WI38 (cell line): ENCODE data around the gene ANKRD11.

ENCODE experiments used
- H3K4me3 ChIP-seq: 2 replicates; pipeline ENCODE4 v1.5.1; 2011; ENCODE audit warnings: low read depth, mild to moderate bottlenecking, control low read depth, low read length
- TF ChIP-seq, protein P1 (sequence below): IDR thresholded peaks from 2 replicates; pipeline ENCODE4 v1.5.1; 2012; ENCODE audit warnings: low read depth, mild to moderate bottlenecking, control low read depth, low read length

The ANKRD11 gene

DNA sequence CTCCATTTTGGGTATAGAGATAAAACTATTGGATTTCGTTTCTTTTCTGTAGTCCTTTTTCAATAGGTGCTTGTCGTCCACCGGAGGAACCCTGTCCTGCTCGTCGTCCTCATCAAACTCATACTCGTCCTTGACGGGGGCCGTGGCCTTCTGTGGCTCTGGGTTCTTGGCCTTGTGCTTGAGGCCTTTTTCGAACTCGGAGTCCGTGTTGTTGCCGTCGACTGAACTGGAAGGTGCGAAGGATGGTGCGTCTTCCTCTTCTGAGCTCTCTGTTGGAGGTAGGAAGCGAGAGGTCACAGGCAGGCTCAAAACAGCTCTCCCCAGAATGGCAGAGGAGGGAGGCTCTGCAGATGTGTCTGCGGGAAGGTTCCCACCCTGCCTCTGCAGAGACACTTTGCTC is 205.0 kb downstream of the ANKRD11 start:
- TF ChIP-seq, protein P1, sequence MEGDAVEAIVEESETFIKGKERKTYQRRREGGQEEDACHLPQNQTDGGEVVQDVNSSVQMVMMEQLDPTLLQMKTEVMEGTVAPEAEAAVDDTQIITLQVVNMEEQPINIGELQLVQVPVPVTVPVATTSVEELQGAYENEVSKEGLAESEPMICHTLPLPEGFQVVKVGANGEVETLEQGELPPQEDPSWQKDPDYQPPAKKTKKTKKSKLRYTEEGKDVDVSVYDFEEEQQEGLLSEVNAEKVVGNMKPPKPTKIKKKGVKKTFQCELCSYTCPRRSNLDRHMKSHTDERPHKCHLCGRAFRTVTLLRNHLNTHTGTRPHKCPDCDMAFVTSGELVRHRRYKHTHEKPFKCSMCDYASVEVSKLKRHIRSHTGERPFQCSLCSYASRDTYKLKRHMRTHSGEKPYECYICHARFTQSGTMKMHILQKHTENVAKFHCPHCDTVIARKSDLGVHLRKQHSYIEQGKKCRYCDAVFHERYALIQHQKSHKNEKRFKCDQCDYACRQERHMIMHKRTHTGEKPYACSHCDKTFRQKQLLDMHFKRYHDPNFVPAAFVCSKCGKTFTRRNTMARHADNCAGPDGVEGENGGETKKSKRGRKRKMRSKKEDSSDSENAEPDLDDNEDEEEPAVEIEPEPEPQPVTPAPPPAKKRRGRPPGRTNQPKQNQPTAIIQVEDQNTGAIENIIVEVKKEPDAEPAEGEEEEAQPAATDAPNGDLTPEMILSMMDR: no peak
- H3K4me3 ChIP-seq: no peak overlapping the region

DNA sequence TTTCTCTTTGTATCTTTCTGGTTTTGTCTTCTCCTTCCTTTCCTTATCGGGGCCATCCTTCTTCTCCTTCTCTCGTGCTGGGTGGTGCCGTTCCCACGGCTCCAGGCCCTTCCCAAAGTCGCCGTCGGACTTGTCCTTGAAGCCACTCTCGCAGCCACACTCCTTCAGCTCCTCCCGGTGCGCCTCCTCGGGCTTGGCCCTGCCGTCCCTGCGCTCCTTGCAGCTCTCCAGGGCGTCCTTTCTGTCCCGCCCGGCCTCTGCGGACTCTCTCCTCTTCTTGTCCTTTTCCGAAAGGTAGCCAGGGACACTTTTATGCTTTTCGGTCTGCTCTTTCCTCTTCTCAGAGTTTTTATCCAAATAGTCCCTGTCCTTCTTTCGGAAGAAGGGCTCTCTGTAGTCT is 206.9 kb downstream of the ANKRD11 start:
- no peak overlapping the region for H3K4me3 ChIP-seq
- TF ChIP-seq, protein P1: no peak

DNA sequence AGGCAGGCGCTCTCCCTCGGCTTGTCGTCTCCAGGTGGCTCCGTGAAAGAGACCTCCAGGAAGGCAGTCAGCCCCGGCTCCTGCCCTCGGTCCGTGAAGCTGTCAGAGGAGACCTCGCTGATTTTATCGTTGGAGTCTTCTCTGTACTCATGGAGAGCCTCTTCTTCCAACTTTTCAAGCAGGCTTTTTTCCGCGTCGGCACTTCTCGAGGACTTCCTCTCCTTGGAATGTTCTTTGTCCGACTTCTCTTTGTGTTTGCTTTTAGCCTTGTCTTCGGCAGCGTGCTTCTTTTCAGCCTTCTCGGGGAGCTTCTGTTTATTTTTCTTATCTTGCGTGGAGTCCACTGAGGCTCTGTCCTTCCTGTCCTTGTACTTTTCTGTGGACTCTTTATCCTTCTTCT is 207.8 kb downstream of the ANKRD11 start:
- TF ChIP-seq, protein P1: no peak

DNA sequence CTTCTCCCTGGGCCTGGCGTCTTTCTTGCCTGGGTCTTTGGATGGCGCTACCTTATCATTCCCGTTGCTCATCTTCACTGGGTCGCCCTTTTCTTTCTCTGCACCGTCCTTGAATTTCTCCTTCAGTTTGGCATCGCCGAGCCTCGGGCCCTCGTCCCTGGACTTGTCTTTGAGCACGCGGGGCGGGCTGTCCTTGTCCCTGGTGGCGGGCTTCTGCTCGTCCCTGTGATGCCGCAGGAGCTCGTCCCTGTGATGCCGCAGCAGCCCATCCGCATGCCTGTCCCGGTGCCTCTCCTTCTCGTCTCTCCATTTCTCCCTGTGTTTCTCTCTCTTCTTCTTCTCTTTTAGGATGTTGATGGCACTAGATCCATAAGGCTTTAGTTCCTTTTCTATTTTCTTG is 208.5 kb downstream of the ANKRD11 start:
- H3K4me3 ChIP-seq: no peak overlapping the region
- TF ChIP-seq, protein P1: no peak

More for the DNA sequence above, 207.8 kb downstream of the ANKRD11 start:
- H3K4me3 ChIP-seq: no peak overlapping the region

DNA sequence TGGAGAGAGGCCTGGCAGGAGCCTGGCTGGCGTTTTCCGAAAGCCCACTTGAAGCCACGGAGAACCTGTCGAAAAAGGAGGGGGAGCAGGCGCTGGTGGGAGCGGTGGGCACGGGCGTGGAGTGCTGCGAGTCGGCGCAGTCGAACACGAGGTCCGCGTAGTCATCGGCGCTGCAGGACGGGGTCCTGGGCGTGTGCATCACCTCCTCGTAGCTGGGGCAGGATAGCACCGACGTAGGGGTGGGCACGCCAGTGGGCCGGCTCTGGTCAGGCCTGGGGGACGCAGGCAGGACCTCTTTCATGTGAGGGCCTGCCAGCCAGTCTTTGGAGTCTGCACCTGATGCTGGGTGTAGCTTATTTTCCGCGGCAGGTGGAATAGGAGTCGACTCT is 209.2 kb downstream of the ANKRD11 start:
- no peak overlapping the region for H3K4me3 ChIP-seq
- TF ChIP-seq, protein P1: no peak

DNA sequence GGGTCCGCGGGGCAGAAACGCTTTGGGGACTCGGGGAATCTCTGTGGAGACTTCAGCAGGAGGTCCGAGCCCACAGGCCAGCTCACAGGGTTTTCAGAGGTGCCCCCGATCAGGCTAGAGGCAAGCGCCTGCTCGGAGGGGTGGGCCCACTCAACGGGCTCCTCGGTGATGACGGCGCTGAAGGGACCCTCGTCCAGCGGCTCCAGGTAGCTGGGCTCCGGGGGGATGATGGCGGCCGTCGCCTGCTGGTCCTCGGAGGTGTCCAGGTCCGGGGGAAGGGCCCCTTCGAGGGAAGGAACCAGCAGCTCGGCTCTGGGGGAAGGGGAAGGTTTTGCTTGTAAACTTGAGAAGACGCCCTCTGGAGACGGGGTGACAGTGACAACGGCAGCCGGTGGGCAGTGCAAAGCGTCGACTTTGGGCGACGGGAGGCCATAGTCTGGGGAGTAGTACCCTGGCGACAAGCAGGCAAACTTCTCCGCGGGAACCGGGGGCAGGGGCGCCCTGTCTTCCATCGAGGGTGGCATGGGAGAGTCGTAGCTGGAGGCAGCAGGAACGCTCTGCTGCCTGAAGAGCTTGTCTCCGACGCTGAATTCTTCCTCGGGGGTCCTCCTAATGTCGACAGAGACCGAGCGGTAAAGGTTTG is 209.7 kb downstream of the ANKRD11 start:
- TF ChIP-seq, protein P1: no peak
- no peak overlapping the region for H3K4me3 ChIP-seq

DNA sequence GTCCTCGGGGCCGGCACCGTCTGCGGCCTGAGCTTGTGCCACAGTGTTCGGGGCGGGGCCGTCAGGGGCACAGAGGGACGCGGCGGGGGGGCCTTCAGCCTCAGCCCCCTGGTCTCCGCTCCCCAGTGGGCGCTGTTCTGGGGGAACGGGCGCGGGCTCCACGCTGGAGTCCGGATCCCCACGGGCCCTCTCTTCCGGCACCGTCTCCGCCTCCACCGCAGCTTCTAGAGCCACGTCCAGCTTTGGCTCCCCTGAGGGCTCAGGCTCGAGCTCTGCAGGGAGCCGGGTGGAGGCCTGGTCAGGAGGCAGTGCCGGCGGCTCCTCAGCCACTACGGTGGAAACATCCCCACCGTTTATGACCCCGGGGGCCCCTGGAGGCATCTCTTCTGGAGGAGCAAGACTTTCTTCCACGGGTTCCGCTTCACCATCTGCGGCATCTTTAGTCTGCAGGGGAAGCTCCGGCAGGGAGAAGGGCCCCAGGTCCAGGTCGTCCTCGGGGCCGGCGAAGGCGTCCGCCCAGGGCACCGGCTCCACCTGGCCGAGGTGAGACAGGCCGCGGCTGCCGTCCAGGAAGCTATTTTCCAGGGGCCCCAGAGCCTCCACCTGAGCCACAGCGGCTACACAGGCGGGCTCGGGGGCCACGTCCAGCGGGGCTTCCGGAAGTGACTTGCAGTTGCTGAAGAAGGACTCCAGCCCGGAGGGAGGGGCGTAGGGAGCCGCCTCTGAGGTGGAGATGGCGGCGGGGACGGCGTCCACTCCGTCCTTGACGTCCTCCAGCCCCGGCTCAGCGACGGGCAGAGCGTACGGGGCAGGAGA is 210.5 kb downstream of the ANKRD11 start:
- TF ChIP-seq, protein P1: no peak
- H3K4me3 ChIP-seq: no peak overlapping the region
